ENCODE measurements around the gene MRPS18B.

MRPS18B gene

GRCh38 chr6:30617565-30618269 is at the start of gene MRPS18B:
MRPS18B (plus strand) TSS chr6:30617840; CDS start chr6:30617866, 26 bp downstream.
- peak within 1 kb of the TSS; percentile 85 for H3K4me3 ChIP-seq (ENCODE audit: low read depth, low read length)
- H3K27ac ChIP-seq (ENCODE audit: low read depth, low read length), result peak within 1 kb of the TSS; percentile 97
- peak within 1 kb of the TSS; percentile 98 for H3K9ac ChIP-seq (ENCODE audit: low read length)
- peaks cover 21% of the 10 kb centered on the region for H3K4me1 ChIP-seq (ENCODE audit: control insufficient read depth, insufficient read depth, low read length)
- H3K27me3 ChIP-seq (ENCODE audit: control insufficient read depth, insufficient read depth, low read length), result no peaks in the 10 kb centered on the region
- no peaks in the 10 kb centered on the region for H3K9me3 ChIP-seq (ENCODE audit: control insufficient read depth, insufficient read depth, low read depth, low read length)
- peaks cover 42% of the 10 kb centered on the region for H3K36me3 ChIP-seq (ENCODE audit: control insufficient read depth, insufficient read depth, low read length)

DNA sequence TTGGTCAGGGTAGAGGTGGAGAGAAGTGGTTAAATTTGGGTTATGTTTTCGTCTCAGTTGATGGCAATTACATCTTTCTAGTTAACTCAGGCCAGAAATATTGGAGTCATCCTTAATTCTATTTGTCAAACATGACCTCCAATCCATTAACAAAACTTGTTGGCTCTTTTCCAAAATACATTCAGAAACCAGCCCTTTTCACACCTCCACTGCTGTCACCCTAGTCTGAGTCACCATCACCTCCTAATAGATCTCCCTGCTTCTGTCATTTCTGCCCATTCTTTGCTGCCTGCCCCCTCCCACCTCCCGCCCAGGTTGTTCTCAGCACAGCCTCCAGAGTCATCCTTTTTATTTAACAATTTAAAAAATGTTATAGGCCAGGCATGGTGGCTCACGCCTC is 49.4 kb upstream of the MRPS18B start:
- Histone ChIP-seq H3K27me3 (ENCODE audit: control insufficient read depth, insufficient read depth, low read length) (no peaks in the 10 kb centered on the region; the same call in 1 of the 2 replicates), H3K27ac (ENCODE audit: low read depth, low read length) (no peak overlapping the region), H3K9me3 (ENCODE audit: control insufficient read depth, insufficient read depth, low read depth, low read length) (no peaks in the 10 kb centered on the region), H3K9ac (ENCODE audit: low read length) (no peak overlapping the region), H3K4me3 (ENCODE audit: low read depth, low read length) (no peak overlapping the region), H3K36me3 (ENCODE audit: control insufficient read depth, insufficient read depth, low read length) (peaks cover 11% of the 10 kb centered on the region), H3K4me1 (ENCODE audit: control insufficient read depth, insufficient read depth, low read length) (peaks cover 11% of the 10 kb centered on the region)

GRCh38 chr6:30570263-30570662 is 47.4 kb upstream of the MRPS18B start:
- Histone ChIP-seq H3K9ac (ENCODE audit: low read length) (no peak overlapping the region), H3K27ac (ENCODE audit: low read depth, low read length) (no peak overlapping the region), H3K4me1 (ENCODE audit: control insufficient read depth, insufficient read depth, low read length) (peaks cover 15% of the 10 kb centered on the region), H3K27me3 (ENCODE audit: control insufficient read depth, insufficient read depth, low read length) (no peaks in the 10 kb centered on the region; the same call in 1 of the 2 replicates), H3K36me3 (ENCODE audit: control insufficient read depth, insufficient read depth, low read length) (peaks cover 19% of the 10 kb centered on the region; the same call in 1 of the 2 replicates), H3K4me3 (ENCODE audit: low read depth, low read length) (peak overlapping the region; percentile 96), H3K9me3 (ENCODE audit: control insufficient read depth, insufficient read depth, low read depth, low read length) (no peaks in the 10 kb centered on the region)

DNA sequence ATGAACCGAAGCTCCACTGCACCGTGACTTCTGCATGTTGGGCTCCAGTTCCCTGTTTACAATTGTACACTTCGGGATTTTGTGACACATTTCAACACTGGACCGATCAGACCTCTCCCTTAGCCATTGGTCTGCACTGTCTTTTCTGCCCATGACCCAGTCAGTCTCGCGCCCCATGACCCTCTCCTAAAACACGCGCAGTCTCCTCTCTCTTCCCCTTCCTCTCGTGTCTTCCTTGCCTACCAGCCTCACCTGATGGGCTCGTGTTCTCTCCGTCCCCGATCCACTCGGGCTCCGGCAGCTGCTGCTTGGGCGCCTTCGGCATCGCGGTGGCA is 46.9 kb upstream of the MRPS18B start:
- Histone ChIP-seq H3K27me3 (ENCODE audit: control insufficient read depth, insufficient read depth, low read length) (no peaks in the 10 kb centered on the region; the same call in 1 of the 2 replicates), H3K9me3 (ENCODE audit: control insufficient read depth, insufficient read depth, low read depth, low read length) (no peaks in the 10 kb centered on the region), H3K4me3 (ENCODE audit: low read depth, low read length) (peak overlapping the region; percentile 96), H3K27ac (ENCODE audit: low read depth, low read length) (no peak overlapping the region), H3K36me3 (ENCODE audit: control insufficient read depth, insufficient read depth, low read length) (peaks cover 23% of the 10 kb centered on the region; the same call in 1 of the 2 replicates), H3K4me1 (ENCODE audit: control insufficient read depth, insufficient read depth, low read length) (peaks cover 15% of the 10 kb centered on the region), H3K9ac (ENCODE audit: low read length) (peak overlapping the region; percentile 99)

GRCh38 chr6:30571075-30571761 is 46.4 kb upstream of the MRPS18B start, which contains the start of gene ABCF1:
ABCF1 (plus strand) TSS chr6:30571442; CDS start chr6:30571488, 46 bp downstream.
- H3K9ac ChIP-seq (ENCODE audit: low read length), result peak within 1 kb of the TSS; percentile 99

GRCh38 chr6:30571762-30572082 is 45.9 kb upstream of the MRPS18B start:
- H3K36me3 ChIP-seq (ENCODE audit: control insufficient read depth, insufficient read depth, low read length), result peaks cover 29% of the 10 kb centered on the region
- peak overlapping the region; percentile 95 for H3K27ac ChIP-seq (ENCODE audit: low read depth, low read length)
- no peaks in the 10 kb centered on the region for H3K9me3 ChIP-seq (ENCODE audit: control insufficient read depth, insufficient read depth, low read depth, low read length)
- H3K9ac ChIP-seq (ENCODE audit: low read length), result peak overlapping the region; percentile 99
- peaks cover 15% of the 10 kb centered on the region for H3K4me1 ChIP-seq (ENCODE audit: control insufficient read depth, insufficient read depth, low read length)
- H3K4me3 ChIP-seq (ENCODE audit: low read depth, low read length), result peak overlapping the region; percentile 96
- H3K27me3 ChIP-seq (ENCODE audit: control insufficient read depth, insufficient read depth, low read length), result no peaks in the 10 kb centered on the region; the same call in 1 of the 2 replicates

More at GRCh38 chr6:30571075-30571761, 46.4 kb upstream of the MRPS18B start, which contains the start of gene ABCF1:
- Histone ChIP-seq H3K36me3 (ENCODE audit: control insufficient read depth, insufficient read depth, low read length) (peaks cover 24% of the 10 kb centered on the region), H3K4me3 (ENCODE audit: low read depth, low read length) (peak within 1 kb of the TSS; percentile 96), H3K4me1 (ENCODE audit: control insufficient read depth, insufficient read depth, low read length) (peaks cover 15% of the 10 kb centered on the region), H3K27ac (ENCODE audit: low read depth, low read length) (peak within 1 kb of the TSS; percentile 95), H3K27me3 (ENCODE audit: control insufficient read depth, insufficient read depth, low read length) (no peaks in the 10 kb centered on the region; the same call in 1 of the 2 replicates), H3K9me3 (ENCODE audit: control insufficient read depth, insufficient read depth, low read depth, low read length) (no peaks in the 10 kb centered on the region)

DNA sequence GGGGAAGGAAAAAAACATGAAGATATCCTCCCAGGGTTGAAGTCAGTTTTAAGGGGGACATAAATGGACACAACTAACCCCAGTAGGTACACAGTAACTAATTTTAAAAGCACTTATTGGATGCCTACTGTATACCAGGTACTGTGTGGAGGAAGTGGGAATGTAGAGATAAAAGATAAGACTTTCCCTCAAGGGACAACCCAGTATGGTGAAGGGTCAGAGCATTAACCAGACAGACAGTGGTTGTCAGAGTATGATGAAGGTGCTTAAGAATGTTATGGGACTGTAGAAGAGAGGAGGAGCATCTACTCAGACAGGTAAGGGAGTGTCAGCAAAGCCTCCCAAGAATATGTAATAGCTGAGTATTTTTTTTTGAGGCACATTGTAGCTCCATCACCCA is 45.5 kb upstream of the MRPS18B start:
- Histone ChIP-seq H3K9ac (ENCODE audit: low read length) (peak overlapping the region; percentile 99), H3K9me3 (ENCODE audit: control insufficient read depth, insufficient read depth, low read depth, low read length) (no peaks in the 10 kb centered on the region), H3K36me3 (ENCODE audit: control insufficient read depth, insufficient read depth, low read length) (peaks cover 33% of the 10 kb centered on the region), H3K27ac (ENCODE audit: low read depth, low read length) (no peak overlapping the region; the same call in 1 of the 2 replicates), H3K27me3 (ENCODE audit: control insufficient read depth, insufficient read depth, low read length) (no peaks in the 10 kb centered on the region; the same call in 1 of the 2 replicates), H3K4me3 (ENCODE audit: low read depth, low read length) (peak overlapping the region; percentile 96), H3K4me1 (ENCODE audit: control insufficient read depth, insufficient read depth, low read length) (peaks cover 15% of the 10 kb centered on the region)

DNA sequence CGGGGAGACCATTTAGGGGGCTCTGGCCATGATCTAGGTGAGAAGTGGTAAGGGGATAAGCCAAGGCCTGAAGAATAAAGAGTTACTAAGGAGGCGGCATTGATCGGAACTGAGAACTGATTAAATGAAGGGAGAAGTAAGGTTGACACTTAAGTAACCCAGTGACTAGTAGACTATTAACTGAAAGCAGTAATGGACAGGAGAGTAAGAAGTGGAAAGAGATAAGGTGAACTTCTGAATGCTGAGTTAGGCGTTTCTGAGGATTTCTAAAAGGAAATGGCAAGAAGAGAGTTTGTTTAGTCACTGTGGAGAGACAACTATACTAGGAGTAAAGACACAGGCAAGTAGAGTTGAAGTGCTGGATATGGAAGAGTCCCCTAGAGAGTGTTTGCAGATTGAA is 44.5 kb upstream of the MRPS18B start:
- Histone ChIP-seq H3K36me3 (ENCODE audit: control insufficient read depth, insufficient read depth, low read length) (peaks cover 43% of the 10 kb centered on the region), H3K9ac (ENCODE audit: low read length) (no peak overlapping the region), H3K4me1 (ENCODE audit: control insufficient read depth, insufficient read depth, low read length) (peaks cover 15% of the 10 kb centered on the region), H3K27ac (ENCODE audit: low read depth, low read length) (no peak overlapping the region), H3K27me3 (ENCODE audit: control insufficient read depth, insufficient read depth, low read length) (no peaks in the 10 kb centered on the region; the same call in 1 of the 2 replicates), H3K4me3 (ENCODE audit: low read depth, low read length) (no peak overlapping the region), H3K9me3 (ENCODE audit: control insufficient read depth, insufficient read depth, low read depth, low read length) (no peaks in the 10 kb centered on the region)

DNA sequence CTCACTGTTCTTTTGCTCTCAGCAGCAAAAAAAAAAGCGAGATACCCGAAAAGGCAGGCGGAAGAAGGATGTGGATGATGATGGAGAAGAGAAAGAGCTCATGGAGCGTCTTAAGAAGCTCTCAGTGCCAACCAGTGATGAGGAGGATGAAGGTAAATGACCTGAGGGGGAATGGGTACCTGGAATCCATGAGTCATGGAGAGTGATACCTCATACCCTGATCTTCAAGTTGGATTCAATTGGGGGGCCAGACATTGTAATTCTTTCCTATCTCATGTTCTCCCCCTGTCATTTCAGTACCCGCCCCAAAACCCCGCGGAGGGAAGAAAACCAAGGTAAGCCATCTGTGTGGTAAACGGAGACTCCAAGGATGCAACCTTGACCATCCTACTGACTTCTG is 39.6 kb upstream of the MRPS18B start:
- Histone ChIP-seq H3K9ac (ENCODE audit: low read length) (no peak overlapping the region), H3K27ac (ENCODE audit: low read depth, low read length) (no peak overlapping the region), H3K36me3 (ENCODE audit: control insufficient read depth, insufficient read depth, low read length) (peaks cover 81% of the 10 kb centered on the region), H3K4me1 (ENCODE audit: control insufficient read depth, insufficient read depth, low read length) (peaks cover 5% of the 10 kb centered on the region; the same call in 1 of the 2 replicates), H3K27me3 (ENCODE audit: control insufficient read depth, insufficient read depth, low read length) (no peaks in the 10 kb centered on the region), H3K9me3 (ENCODE audit: control insufficient read depth, insufficient read depth, low read depth, low read length) (no peaks in the 10 kb centered on the region), H3K4me3 (ENCODE audit: low read depth, low read length) (no peak overlapping the region)

DNA sequence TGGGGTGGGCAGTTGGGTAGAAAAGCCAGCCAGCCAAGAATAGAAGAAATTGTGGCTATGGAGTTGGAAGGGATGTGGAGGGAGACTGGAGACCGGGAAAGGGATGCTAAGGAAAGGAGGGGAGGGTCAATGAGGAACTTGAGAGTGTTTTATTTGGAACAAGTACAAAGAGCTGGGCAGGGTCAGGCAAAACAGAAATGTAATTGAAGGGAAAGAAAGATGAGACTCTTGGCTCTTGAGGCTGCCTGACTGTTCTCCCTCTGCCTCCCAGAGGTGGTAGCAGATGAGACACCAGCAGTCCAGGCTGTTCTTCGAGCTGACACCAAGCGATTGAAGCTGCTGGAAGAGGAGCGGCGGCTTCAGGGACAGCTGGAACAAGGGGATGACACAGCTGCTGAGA is 33.7 kb upstream of the MRPS18B start:
- H3K27ac ChIP-seq (ENCODE audit: low read depth, low read length), result no peak overlapping the region
- no peak overlapping the region for H3K9ac ChIP-seq (ENCODE audit: low read length)
- no peak overlapping the region for H3K4me3 ChIP-seq (ENCODE audit: low read depth, low read length)
- H3K9me3 ChIP-seq (ENCODE audit: control insufficient read depth, insufficient read depth, low read depth, low read length), result no peaks in the 10 kb centered on the region
- no peaks in the 10 kb centered on the region for H3K4me1 ChIP-seq (ENCODE audit: control insufficient read depth, insufficient read depth, low read length)
- no peaks in the 10 kb centered on the region for H3K27me3 ChIP-seq (ENCODE audit: control insufficient read depth, insufficient read depth, low read length)
- H3K36me3 ChIP-seq (ENCODE audit: control insufficient read depth, insufficient read depth, low read length), result peaks cover 95% of the 10 kb centered on the region

GRCh38 chr6:30589754-30590358 is 27.8 kb upstream of the MRPS18B start:
- Histone ChIP-seq H3K9ac (ENCODE audit: low read length) (no peak overlapping the region), H3K9me3 (ENCODE audit: control insufficient read depth, insufficient read depth, low read depth, low read length) (no peaks in the 10 kb centered on the region), H3K27me3 (ENCODE audit: control insufficient read depth, insufficient read depth, low read length) (no peaks in the 10 kb centered on the region), H3K36me3 (ENCODE audit: control insufficient read depth, insufficient read depth, low read length) (peaks cover 95% of the 10 kb centered on the region), H3K27ac (ENCODE audit: low read depth, low read length) (no peak overlapping the region), H3K4me1 (ENCODE audit: control insufficient read depth, insufficient read depth, low read length) (no peaks in the 10 kb centered on the region), H3K4me3 (ENCODE audit: low read depth, low read length) (no peak overlapping the region)

Measured in HUES6 (cell line).